ENCODE results near the gene WDR43.

The WDR43 gene, protein sequence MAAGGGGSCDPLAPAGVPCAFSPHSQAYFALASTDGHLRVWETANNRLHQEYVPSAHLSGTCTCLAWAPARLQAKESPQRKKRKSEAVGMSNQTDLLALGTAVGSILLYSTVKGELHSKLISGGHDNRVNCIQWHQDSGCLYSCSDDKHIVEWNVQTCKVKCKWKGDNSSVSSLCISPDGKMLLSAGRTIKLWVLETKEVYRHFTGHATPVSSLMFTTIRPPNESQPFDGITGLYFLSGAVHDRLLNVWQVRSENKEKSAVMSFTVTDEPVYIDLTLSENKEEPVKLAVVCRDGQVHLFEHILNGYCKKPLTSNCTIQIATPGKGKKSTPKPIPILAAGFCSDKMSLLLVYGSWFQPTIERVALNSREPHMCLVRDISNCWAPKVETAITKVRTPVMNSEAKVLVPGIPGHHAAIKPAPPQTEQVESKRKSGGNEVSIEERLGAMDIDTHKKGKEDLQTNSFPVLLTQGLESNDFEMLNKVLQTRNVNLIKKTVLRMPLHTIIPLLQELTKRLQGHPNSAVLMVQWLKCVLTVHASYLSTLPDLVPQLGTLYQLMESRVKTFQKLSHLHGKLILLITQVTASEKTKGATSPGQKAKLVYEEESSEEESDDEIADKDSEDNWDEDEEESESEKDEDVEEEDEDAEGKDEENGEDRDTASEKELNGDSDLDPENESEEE

DNA sequence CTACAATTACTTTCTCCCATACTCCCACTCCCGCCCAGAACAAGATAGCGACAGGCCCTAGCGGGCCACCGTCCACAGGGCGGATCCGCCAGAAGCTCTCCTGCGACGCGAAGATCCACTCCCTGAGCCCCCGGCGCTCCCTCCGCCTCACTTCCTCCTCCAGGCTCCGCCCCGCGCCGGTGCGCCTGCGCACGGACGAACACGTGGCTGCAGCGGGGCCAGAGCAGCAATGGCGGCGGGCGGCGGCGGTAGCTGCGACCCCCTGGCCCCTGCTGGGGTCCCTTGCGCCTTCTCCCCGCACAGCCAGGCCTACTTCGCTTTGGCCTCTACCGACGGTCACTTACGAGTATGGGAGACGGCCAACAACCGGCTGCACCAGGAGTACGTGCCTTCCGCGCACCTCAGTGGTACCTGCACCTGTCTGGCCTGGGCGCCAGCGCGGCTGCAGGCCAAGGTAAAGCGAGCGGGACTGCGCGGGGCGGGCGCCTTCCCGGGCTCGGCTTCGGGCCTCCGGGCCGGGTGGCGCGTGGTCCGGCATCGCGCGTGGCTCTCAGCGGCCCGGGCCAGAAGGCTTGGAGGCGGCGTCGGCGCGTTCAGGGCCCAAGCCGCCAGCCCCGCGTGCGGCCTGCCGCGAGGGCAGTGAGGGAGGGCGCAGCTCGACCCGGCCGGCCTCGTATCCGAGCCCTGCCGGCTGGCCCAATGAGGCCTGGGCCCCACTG, at the start of gene WDR43:
Gene WDR43 (plus strand): TSS at position 198 of the 719 bp plus-strand sequence. CDS start 32 bp downstream, at position 230.
- DNase-seq, result peak; percentile 99

DNA sequence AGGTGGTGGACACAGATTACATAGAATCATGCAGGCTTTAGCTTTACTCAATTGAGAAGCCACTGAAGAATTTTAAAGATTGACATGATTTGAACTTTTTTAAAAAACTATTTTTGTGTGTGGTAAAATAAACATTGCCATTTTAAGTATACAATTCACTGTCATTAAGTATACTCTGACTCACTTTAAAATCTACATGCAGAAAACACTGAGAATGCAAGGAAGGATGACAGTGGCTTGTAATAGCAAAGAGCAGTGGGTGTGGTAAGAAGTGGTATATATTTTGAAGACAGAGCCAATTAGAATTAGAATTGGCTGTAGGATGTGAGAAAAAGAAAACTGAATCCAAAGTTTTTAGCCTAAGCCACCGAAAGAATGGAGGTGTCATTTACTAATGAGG, 39.3 kb upstream of the WDR43 start:
- DNase-seq, result no peak

DNA sequence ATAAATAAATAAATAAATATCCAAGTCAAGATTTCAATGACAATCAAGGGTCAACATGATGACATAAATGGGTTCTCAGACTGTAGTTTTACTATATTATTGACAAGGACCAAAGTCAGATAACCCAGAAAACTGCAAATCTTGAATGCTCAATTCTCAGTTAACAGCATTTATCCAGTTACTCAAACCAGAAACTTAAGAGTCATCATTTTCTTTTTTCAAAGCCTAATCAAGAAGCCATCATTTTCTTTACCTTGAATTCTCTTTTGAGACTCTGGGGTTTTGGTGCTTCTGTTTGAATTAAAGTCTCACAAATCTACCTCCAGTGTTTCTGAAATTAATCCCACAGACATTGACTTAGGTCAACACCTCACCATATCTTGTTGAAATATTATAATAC, 38.5 kb upstream of the WDR43 start:
- DNase-seq, result no peak

DNA sequence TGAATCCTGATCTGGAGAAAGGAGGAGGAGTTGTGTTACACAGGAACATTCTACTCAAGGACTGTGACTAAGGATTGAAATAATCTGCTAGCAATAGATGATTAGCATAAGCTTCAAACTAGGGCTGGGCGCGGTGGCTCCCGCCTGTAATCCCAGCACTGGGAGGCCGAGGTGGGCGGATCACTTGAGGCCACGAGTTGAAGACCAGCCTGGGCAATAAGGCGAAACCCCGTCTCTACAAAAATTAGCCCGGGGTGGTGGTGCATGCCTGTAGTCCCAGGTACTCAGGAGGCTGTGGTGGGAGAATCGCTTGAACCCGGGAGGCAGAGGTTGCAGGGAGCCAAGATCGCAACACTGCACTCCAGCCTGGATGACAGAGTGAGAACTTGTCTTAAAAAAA, 25.9 kb upstream of the WDR43 start:
- no peak for DNase-seq

DNA sequence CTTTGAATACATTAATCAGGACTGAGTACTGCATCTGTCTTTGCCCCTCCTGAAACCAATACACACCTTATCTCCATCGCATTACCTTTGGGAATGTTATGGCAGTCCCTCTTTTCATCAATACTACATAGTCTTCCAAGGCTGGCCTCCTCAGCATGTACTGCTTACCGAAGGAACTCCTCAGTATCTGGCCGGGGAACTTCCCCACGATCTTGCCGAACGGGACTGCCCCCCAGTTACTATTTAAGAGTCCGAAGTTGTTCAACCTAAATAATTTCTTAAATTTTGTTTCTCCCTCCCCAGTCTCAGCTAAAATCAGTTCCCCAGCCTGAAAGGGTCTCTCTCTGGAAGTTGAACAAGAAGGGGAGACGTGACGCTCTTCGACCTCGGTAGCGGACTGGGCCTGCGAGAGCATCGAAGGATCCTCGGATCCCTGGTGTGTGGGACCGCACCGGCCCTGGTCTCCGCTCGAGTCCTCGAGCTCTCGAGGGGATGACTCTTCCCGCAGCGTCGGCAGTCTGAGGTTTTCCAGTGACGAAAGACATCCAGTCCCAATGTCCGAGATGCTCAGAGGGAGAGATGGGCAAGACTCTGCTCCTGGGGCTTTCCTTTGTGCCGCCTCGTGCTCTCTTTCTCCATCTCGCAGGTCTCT, 24.8 kb upstream of the WDR43 start:
- peak; percentile 21 for DNase-seq

DNA sequence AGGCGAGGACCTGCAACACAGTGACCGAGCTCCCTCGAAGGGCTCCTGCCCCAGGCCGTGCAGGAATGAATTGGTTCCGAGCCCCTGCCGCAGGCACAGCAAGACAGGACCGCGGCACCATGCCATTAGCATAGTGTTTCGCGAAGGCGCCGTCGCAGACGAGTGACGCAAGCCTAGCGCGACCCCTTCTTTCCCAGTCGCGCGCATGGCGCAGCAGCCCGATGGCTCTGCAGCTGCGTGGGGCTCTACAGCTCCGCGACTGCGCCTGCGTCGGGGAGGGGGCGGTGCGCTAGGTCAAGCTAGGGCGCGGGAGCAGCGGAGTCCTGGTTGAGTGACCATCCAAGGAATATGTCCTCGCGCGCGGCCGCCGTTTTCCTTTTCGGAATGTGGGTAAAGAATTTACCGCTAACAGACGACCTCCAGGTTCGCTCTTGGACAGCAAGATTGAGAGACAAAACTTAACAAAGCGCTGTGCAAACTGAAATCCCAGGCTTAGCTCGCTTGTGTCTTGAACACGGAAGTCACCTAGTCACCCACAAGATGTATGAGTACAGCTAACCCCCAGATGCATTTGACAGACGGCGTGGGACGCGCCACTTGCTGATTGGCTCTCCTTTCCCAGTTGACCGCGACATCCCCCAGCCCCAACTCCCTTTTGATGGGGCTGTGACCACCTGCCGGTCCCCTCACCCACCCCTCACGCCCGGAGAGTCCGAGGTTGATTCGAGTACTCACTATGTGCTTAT, 24.1 kb upstream of the WDR43 start, which contains the start of gene TRMT61B:
Gene TRMT61B (minus strand): TSS at position 164 of the 746 bp plus-strand sequence. CDS start 32 bp downstream, at position 132.
- peak; percentile 94 for DNase-seq

DNA sequence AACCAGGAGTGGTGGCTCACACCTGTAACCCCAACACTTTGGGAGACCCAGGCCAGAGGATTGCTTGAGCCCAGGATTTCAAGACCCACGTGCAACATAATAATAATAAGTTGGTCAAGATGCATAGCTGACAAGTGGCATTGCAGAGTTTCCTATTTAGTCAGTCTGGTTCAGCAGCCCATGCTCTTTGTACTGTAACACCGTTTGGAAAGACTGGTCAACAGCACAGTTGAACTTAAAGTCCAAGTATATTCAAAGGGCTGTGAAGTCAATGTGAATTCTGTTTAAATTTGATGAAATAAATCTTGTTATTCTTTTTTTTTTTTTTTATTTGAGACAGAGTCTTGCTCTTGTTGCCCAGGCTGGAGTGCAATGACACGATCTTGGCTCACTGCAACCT, 22.8 kb upstream of the WDR43 start:
- DNase-seq, result no peak

DNA sequence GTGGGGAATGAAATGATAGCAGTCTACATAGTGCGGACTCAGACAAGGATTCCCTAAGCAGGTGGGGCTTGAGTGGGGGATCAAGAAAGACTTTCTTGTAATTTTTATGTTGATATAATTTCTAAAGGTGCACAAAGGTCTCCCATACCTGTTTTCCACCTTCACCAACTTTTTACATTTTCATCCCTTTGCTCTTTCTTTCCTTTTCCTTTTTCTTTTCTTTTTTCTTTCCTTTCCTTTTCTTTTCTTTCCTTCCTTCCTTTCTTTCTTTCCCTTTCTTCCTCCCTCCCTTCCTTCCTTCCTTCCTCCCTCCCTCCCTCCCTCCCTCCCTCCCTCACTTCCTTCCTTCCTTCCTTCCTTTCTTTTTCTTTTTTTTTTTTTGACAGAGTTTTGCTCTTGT, 14.3 kb upstream of the WDR43 start:
- no peak for DNase-seq

DNA sequence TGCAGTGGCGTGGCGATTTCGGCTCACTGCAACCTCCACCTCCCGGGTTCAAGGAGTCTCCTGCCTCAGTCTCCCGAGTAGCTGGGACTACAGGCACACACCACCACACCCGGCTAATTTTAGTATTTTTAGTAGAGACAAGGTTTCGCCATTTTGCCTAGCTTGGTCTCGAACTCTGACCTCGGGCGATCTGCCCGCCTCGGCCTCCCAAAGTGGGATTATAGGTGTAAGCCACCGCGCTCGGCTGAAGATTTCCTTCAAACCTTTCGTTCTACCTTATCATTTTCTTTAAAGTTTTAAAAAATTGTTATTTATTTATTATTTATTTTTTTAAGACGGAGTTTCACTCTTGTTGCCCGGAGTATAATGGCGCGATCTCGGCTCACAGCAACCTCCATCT, 979 bp upstream of the WDR43 start:
- no peak for DNase-seq

DNA sequence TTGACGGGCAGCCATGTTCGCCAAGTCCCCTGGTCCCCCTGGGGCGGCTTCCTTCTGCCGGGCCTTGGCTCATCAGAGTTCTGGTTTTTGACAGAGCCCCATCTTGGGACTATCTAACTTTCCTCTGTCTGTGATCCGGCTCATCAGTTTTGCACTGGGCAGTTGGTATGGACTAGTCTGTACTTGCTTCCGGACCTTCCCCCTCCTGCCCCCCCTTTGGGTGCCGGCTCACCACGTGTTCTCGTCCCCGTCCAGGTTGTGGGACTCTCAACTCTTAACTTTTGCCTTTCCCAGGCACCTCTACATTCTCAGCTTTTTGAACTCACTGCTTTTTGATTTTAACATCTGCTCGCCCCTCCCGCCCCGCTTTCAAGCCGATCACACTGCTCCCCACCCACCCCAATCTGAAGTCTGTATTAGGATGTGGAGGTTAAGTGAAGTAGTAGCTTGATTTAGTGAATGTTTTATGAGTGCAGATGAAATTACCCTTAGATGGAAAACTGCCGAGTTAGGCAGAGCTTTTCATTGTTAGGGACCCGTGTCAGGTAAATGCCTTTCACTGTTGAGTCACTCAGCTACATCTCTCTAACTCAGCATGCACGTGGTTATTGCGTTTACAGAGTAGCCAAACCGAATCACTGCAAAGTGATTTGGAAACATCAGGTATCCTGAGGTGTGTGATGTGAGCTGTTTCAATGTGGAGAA, 874 bp downstream of the WDR43 start:
- DNase-seq, result peak; percentile 22

DNA sequence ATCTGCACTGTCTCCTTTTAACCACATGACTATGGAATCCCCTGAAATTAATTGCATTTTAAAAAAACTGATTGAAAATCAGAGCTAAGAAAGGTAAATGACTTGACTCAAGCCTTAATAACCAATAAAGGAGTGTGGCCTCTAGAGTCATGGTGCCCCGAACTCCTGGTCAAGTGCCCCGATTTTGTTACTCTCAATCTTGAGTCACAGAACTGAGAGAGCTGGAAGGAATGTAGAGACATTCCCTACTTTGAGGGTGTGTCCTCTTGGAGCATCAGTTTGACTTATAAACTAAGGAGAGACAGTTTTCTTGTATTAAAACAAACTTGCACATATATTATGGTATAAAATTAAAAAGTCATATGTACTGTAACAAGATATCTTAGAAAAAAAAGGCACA, 2.4 kb downstream of the WDR43 start:
- no peak for DNase-seq

DNA sequence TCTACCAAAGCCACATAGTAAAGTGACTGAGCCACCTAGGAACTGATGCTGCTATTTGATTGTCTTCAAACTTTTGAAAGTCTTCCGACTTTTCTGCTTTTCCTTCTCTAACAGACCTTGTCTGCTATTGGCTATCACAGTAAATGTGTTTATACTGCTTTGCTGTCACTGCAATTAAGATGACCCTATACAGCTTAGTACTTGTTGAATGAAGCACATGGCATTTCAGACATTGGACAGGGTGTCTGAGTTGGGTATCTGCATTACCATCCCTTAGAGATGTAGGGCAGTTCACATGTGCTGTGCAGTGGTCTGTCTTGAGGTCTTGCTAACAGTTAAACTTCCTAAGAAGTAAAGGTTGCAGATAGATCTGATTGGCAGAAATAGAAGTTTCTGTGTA, 3.6 kb downstream of the WDR43 start:
- no peak for DNase-seq

DNA sequence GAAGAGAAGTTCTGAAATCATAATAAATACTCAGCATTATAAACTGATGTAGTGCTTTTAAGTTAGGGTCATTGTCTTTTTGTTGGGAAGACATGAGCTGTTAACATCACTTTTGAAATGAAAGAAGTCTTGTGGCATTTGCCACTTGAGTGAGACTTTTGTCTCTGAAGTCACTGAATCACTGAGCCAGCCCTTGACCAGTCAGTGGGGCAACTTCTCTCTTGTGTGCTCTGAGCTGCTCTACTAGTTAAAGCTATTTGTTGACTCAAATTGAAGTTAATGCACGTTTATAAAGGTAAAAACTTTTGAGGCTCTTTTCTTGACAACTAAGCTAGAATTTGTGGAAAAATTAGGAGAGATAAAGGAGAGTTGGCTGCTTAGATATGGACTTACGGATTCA, 6.7 kb downstream of the WDR43 start:
- no peak for DNase-seq

DNA sequence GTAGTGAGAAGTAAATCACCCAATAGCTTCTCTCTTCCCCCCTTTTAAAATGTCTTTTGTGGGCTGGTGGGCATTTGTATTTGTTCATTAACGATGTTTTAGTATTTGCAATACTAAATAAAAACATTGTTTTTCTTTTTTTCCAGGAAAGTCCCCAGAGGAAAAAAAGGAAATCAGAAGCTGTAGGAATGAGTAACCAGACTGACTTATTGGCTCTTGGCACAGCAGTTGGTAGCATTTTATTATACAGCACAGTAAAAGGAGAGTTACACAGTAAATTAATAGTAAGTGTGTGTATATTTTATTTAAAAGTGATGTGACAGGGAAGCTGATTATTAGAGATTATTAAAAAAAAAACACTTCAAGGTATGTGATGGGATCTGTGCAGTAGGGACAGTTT, 7.4 kb downstream of the WDR43 start:
- DNase-seq, result no peak

DNA sequence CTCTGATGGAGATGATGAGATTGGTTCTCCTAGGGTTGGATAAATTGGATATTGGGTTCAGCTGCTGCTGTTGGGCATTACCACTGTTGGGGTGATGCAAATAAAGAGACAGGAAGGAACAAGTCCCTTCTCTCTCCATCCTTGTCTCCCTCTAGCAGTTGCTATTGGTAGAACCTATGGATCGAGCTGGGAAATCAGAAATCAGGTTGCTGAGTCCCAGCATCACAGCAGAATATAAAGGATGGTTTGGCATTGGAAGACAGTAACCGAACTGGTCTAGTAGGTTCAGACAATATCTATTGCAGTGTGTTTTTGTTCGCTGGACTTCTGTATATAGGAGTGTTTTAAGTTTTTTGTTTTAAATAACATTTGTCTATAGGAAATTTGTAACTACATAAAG, 8.1 kb downstream of the WDR43 start:
- no peak for DNase-seq

DNA sequence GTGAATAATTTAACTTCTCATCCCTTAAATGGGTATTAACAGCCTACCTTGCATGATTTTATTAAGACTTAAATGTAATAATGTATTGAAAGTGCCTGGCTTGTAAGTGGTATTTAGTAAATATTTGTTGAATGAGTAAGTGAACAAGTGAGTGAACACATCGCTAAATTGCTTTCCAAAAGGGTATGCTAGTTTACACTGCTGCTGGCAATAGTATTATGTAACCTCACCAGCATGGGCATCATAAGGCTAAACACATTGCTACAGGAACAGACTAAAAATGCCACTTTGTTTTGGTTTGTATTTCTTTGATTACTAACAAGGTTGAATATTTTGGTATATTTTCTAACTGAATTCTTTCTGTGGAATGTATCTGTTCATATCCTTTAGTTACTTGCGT, 9.8 kb downstream of the WDR43 start:
- DNase-seq, result no peak

DNA sequence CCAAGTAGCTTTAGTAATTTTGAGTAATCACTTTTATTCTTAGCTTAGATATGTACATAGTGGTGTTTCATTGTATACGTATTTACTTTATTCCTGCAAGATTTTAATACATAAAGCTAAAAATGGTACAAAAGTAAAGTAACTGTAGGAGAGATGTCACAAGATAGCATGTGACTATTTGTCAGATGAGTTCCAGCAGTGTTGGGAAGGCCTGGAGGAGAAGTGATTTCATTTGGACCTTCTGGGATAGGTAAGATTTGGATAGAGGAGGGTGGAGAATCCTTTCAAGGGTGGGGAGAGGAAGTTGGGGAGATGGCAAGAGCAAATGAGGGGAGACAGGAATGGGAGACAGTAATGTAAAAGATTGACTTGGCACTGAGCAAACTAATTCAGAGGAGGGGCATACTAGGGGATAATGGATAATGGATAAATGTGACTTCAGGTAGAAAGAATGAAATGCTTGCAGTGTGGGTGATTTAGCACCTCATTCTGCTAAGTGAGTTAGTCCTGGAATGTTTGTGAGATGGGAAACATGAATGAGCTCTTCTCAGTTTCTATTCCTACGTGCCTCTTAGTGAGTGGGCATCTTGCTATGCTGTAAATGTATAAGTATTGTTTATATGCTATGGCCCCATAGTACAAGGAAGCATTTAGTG, 10.5 kb downstream of the WDR43 start:
- no peak for DNase-seq

DNA sequence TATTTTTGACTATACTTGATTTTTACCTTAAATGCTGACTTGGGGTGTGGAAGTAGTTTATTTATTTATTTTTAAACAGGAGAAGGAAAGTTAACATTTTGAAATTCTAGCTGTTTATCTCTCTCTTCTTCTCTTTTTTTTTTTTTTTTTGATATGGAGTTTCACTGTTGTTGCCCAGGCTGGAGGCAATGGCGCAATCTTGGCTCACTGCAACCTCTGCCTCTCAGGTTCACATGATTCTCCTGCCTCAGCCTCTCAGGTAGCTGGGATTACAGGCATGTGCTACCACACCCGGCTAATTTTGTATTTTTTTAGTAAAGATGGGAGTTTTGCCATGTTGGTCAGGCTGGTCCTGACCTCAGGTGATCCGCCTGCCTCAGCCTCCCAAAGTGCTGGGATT, 11.1 kb downstream of the WDR43 start:
- no peak for DNase-seq

DNA sequence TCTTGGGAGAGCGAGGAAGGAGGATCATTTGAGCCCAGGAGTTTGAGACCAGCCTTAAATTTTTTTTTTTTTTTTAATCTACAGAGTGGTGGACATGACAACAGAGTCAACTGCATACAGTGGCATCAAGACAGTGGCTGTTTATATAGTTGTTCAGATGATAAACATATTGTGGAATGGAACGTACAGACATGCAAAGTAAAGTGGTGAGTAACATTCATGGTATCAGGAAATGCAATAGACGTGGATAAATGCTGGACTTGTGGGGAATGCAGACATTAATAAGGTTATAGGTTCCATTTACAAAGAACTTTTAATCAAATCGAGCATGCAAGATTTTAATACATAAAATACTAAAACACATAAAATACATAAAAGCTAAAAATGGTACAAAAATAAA, 11.9 kb downstream of the WDR43 start:
- DNase-seq, result no peak

DNA sequence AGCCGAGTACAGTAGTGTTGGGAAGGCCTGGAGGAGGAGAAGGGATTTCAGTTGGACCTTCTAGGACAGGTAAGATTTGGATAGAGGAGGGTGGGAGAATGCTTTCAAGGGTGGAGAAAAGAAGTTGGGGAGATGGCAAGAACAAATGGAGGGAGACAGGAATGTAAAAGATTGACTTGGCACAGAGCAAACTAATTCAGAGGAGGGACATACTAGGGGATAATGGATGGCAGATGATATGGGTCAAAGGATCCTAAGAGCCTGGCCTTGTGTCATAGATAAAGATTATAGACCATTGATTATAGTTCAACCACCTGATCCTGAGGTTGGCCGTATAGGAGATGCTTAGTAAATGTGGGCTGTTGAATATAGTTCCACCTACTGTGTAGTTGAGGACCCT, 12.4 kb downstream of the WDR43 start:
- no peak for DNase-seq

DNA sequence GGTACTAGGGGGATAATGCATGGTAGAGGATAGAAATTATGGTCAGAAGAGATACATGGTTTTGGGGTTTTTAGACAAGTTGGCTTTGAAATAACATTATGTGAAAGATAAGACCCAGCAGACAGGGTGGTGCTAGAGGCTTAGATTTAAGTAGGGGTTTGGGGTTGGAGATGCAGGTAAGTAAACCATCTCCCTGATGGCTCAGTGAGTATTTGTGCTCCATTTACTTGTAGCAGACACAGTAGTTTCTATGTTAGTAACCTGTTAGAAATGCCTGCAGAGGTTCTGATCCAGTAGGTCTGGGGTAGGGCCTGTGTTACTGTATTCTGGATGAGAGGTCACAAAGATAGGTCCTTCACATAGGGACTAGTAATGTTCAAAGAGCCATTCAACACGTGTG, 13.7 kb downstream of the WDR43 start:
- DNase-seq, result no peak

Data from CD4-positive, alpha-beta T cell treated with Interleukin-15 for 1 hour (primary cell).